GM21390 (cell line): ENCODE results near the gene ACP4.
A peak's percentile ranks its signal among the peaks of the same experiment; 100 is the strongest.

Experiments used
- ATAC-seq: cut with Tn5 transposase; IDR thresholded peaks from one replicate; pipeline ENCODE4 v1.9.1; 2021; ENCODE audit not compliant: unreplicated experiment

The ACP4 gene

GRCh38 chr19:50820549-50821247 lies 30.5 kb downstream of the ACP4 start:
- no peak for ATAC-seq

GRCh38 chr19:50821248-50821612 lies 31.0 kb downstream of the ACP4 start:
- ATAC-seq = no peak

DNA sequence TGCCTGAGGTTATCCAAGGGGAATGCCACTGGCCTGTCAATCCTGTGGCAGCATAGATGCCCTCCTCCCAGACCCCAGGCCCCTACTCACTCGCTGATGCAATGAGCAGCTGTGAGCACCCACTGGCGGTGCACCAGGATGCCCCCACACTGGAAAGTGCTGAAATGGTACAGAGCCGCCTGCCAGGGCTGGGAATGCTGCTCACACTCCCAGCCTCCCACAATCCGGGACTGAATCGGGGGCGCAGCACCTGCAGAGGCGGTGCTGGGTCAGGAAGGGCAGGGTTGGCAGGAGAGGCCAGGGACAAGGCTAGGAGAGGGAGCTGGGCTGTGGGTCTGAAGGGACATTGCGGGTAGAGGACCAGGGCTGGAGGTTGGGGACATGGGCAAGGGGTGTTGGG lies 31.4 kb downstream of the ACP4 start:
- no peak for ATAC-seq

DNA sequence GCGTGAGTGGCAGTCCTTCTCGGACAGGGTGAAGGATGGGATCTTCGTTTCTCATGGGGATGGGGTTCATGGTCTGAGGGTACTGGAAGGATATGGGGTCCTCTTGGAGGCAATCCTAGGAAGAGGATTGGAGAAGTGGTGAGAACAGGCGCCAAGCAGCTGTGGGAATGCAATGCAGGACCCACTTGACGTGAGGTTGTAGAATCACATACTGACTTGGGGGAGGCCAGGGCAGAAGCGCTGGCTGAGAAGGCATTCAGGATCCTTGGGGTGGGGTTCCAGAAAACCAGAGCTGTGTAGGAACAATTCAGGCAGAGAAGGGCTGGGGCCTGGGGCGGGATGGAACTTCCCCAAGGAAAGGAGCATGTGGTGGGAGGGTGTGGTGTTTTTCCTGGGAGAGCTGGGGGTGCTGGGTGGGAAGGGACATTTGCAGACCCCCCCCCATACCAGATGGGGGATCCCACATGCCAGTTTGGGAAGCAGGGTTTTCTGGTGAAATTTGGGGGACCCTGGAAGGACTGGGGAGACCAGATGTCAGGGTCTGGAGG lies 32.5 kb downstream of the ACP4 start:
- ATAC-seq = no peak

DNA sequence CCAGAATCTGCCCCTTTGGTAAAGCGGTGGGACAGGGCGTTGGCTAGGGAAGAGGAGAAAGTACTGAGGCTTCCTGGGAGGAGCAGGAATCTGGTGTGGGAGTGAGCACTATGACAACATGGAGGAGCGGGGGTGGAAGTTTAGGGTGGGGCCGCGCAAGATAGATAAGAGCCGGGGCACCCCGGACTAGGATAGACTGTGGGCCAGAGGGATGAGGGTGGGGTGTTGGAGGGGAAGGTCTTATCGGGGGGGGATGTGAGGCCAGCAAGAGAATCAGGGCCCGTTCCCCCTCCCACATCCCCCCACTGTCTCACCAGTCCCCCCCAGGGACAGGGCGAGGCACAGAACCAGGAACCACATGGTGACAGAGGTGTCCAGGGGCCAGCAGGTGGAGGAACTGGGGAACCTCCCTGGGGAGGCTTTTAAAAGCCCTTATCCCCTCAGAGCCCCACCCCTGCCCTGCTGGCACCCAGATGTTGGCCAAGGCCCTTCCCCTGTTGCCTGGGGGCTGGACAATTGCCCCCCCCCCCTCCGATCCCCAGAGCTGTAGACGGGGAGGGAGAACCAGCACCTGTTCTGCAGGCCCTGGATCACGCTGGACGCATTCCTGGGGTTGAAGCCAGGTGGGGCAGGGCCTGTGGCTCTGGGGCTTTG lies 33.3 kb downstream of the ACP4 start, which contains the start of gene KLK1:
Gene KLK1 (minus strand): TSS at position 399 of the 654 bp plus-strand sequence. CDS start 39 bp downstream, at position 360.
- no peak for ATAC-seq

DNA sequence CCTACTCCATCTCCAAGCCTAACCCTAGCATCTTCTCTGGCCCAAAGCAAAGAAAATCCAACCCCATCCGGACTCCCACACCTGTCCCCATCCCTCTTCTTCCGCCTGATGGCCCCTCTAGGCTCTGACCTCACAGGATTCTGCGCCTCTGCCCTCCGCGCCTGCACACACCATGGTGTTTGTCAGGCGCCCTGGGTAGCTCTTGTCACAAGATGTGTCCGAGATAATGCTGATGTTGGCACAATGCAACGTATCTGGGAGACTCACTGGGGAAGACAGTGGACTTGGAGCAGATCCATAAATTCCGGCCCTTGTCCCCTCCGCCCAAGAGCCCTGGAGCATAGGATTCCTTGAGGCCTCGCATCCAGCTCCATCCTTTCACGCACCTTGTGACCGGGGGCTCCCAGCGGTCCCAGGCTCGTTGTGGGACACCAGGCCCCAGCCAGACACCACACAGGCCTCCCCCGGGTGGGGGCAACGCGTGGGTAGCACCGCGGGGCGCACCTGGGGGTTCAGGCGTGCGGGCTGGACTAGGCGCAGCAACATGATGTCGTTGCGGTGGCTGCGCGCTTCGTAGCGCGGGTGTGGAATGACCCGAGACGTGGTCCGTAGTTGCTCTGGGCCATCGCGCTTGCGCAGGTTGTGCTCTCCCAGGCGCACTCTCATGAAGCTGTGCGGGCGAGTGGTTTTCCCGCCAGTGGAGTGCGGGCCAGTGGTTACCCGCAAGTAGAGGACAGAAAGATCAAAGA lies 36.5 kb downstream of the ACP4 start:
- ATAC-seq = no peak

DNA sequence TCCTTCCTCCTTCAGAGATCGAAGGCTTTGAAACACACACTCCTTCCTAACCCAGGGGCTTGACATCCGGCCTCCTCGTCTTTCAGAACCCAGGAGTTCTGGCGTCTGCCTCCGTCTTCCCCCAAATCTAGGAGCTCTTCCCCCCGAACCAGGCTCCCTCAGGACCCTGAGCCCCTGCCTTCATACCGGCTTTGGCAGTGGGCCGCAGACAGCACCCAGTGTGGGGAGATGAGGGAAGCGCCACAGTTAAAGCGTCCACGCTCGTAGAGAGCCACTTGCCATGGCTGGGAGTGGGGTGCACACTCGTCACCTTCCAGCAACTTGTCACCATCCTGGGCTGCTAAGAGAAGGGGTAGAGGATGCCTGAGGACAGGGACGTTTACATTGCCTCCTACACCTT lies 37.3 kb downstream of the ACP4 start:
- ATAC-seq = no peak

GRCh38 chr19:50829801-50830200 lies 39.6 kb downstream of the ACP4 start:
- ATAC-seq = no peak

DNA sequence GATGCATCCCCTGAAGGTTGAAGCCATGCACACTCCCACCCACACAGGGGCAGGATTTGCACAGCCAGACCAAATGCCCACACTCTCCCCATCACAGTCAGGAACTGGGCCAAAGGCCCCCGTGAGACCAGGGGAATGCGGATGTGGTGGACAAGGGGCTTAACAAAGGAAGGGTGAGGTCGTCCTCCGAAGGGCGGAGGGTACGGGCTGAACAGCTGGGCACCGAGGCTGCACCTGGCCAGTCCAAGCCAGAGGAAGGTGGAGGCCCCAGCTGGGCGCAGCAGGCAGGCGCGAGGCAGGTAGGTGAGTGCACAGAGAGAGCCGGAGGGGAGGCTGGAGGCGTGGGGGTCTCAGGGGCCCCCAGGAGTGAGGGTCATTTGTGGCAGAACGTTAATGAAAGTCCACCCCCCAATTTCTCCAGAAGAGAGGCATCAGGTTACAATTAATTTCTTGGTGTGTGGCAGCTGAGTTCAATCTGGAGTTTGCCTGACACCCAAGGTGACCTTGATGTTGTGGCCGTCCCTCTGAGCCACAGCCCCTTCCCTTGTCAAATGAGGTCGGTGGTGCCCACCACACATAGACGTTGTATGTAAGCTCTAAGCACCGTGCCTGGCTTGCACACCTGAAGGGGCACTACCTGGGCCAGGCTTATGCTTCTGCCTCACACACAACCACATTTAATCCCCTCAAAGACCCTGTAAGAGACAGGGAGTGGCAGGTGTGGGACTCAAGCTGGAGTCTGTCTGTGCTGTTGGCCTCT lies 40.2 kb downstream of the ACP4 start:
- ATAC-seq = no peak

DNA sequence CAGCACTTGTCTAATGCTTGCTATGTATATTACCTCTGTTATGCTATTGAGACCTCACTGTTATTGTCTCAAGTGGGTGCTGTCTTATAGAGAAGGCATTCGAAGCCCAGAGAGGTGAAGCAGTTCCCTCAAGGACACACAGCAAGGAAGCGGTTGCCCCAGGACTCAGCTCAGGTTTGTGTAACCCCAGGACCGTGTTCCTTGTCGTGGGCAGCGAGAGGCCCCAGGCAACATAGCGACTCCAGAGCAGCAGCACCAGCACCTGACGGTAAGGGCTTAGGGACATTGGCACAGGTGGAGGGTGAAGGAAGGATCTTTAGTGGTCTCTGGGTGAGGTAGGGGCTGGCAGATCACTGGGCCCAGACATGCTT lies 40.8 kb downstream of the ACP4 start:
- ATAC-seq = no peak

- ATAC-seq = no peak
Measured at GRCh38 chr19:50832666-50833065, 42.5 kb downstream of the ACP4 start.

DNA sequence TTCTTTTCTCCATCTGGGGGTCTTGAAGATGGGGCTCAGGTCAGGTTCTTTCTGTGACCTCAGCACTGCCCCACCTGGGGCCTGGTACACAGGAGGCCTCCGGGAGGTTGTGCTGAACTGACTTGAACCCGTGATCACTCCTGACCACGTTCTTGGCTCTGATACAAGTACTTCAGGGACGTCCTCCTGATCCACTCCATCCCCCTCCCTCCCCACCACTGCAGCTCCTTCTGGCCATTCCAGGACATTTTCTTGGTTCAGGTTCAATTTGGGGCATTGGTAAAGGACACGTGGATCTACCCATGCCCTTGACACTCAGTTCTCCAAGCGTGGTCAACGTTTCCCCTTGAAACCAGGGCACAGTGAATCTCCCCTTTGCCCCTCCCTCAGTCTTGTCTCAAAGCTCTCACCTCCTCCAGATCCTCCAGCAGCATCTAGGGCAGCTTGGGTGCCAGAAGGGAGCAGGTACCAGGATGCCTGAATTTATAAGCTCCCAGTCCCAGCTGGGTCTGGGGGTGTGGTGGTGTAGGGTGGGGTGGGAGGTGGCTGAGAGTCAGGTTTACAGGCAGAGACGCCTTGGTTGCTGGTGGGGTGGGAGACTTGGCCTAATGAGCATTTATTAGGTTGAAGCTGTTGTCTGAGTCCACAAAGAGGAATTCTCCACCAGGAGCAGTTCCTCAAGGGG lies 43.0 kb downstream of the ACP4 start, which contains the start of gene KLK15:
Gene KLK15 (minus strand): TSS at position 458 of the 685 bp plus-strand sequence. CDS start 2,082 bp downstream, outside the sequence.
- ATAC-seq = no peak

DNA sequence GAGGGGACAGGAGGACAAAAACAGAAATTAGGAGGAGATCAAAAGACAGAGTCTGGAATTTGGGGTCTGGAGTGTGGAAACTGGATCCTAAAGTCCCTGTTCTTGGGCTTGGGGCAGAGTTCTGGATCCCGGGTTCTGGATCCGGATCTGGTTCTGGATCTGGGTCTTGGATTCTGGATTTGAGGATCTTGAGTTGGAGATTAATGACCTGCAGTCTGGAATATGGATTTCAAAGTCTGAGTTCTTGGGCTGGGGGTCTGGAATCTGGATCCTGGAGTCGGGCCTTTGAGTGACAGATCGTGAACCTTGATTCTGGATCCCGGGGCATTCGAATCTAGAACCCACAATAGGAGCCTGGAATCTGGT lies 43.6 kb downstream of the ACP4 start:
- no peak for ATAC-seq

- ATAC-seq = no peak
Measured at GRCh38 chr19:50835103-50835784, 45.0 kb downstream of the ACP4 start.

- peak; percentile 84 for ATAC-seq
Measured at GRCh38 chr19:50835785-50836542, 45.7 kb downstream of the ACP4 start.

GRCh38 chr19:50836543-50837195 lies 46.5 kb downstream of the ACP4 start:
- no peak for ATAC-seq

DNA sequence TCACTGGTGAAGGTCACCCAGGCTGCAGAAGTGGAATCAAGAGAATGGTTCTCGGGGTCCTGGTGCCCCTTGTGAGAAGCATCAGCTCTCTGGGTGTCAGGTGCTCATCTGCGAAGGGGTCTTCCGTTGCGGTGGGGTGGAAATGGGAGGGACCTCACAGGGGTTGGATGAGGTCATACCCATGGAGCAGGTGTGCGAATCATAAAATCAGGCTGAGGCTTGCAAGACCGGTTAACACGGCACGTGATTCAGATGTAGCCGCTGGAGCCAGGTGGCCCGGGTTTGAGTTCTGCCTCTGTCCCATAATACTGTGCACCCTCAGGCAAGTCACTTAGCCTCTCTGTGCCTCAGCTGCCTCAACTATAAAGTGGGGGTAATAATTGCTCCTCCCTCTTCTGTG lies 47.1 kb downstream of the ACP4 start:
- no peak for ATAC-seq

DNA sequence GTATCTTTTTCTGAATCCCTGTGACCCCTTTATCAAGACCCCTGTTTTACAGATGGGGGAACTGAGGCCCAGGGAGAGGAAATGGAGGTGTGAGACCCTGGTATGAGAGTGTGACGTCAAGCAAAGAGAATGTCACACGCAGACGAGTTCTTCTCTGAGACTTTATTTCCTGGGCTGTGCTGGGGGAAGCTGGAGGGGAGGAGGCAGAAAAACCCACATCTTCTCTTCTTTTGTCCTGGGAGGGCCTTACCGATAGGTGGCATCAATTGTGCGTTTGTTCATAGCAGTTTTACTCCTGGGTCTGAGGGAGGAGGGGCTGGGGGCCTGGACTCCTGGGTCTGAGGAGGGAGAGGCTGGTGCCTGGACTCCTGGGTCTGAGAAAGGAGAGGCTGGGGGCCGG lies 48.0 kb downstream of the ACP4 start:
- no peak for ATAC-seq
